NCI-H748 treated with DMSO at 0.1 percent for 48 hours (cell line): Measurements from ENCODE around the gene PTPRH.
"Not testable (repeated sequence)": the region's sequence is repeated elsewhere in the genome, so short reads cannot be mapped to it uniquely, and the experiment has no call there.

Source experiments
- DNase-seq: peaks from one replicate; lab custom pipeline; 2025; lab: John Stamatoyannopoulos, UW

Gene PTPRH

GRCh38 chr19:55224679-55225414, 15.5 kb upstream of the PTPRH start:
- not testable (repeated sequence) for DNase-seq

- no peak for DNase-seq
Measured at GRCh38 chr19:55224038-55224665, 14.9 kb upstream of the PTPRH start.

- DNase-seq: no peak
Measured at GRCh38 chr19:55223291-55224037, 14.2 kb upstream of the PTPRH start.

- no peak for DNase-seq
Measured at GRCh38 chr19:55220525-55220924, 11.2 kb upstream of the PTPRH start.

- DNase-seq: no peak
Measured at GRCh38 chr19:55216461-55217198, 7.3 kb upstream of the PTPRH start.

GRCh38 chr19:55213547-55213946, 4.2 kb upstream of the PTPRH start:
- no peak for DNase-seq

GRCh38 chr19:55212447-55212846, 3.1 kb upstream of the PTPRH start:
- DNase-seq: no peak

GRCh38 chr19:55209693-55210472, 582 bp upstream of the PTPRH start:
- no peak for DNase-seq

GRCh38 chr19:55206664-55207500, 2.4 kb downstream of the PTPRH start:
- DNase-seq: no peak

- not testable (repeated sequence) for DNase-seq
Measured at GRCh38 chr19:55202199-55202598, 7.1 kb downstream of the PTPRH start.

- DNase-seq: no peak
Measured at GRCh38 chr19:55199620-55200204, 9.6 kb downstream of the PTPRH start.

GRCh38 chr19:55198651-55199050, 10.7 kb downstream of the PTPRH start:
- no peak for DNase-seq

- no peak for DNase-seq
Measured at GRCh38 chr19:55197528-55197927, 11.8 kb downstream of the PTPRH start.

- DNase-seq: no peak
Measured at GRCh38 chr19:55196803-55197202, 12.5 kb downstream of the PTPRH start.

- no peak for DNase-seq
Measured at GRCh38 chr19:55193481-55193880, 15.8 kb downstream of the PTPRH start.

- no peak for DNase-seq
Measured at GRCh38 chr19:55189403-55189835, 19.9 kb downstream of the PTPRH start.

- DNase-seq: no peak
Measured at GRCh38 chr19:55188625-55189024, 20.7 kb downstream of the PTPRH start.

- DNase-seq: no peak
Measured at GRCh38 chr19:55186080-55186479, 23.2 kb downstream of the PTPRH start.

GRCh38 chr19:55181740-55182139, 27.6 kb downstream of the PTPRH start:
- no peak for DNase-seq
